Esophagus muscularis mucosa (tissue), 4 donors: ENCODE measurements around the gene LETM1. TPM values are rescaled to one million over a fixed set of nuclear protein-coding genes. Genes with fewer than 3 reads are reported as not detected.
"Not testable (repeated sequence)": the region's sequence is repeated elsewhere in the genome, so short reads cannot be mapped to it uniquely, and the experiment has no call there.

Experiments used
- DNase-seq: peaks from one replicate; pipeline ENCODE4 v3.0.0-alpha.2; 2017; ENCODE audit errors: extremely low spot score
- H3K27ac ChIP-seq, 4 donors: fragments of 200-600 bp; sonication (generic); replicated peaks in 1 of 4; 1 replicate in 3 of 4; 2 replicates in 1 of 4; pipeline ENCODE4 v1.5.1; 2016 to 2019; ENCODE audit warnings: mild to moderate bottlenecking in 1 of 4
- H3K27me3 ChIP-seq, 4 donors: fragments of 200-600 bp; sonication (generic); one replicate each; pipeline versions ENCODE4 v1.5.1 to v1.6.0; 2016 to 2019
- H3K36me3 ChIP-seq, 4 donors: fragments of 200-600 bp; sonication (generic); one replicate each; pipeline ENCODE4 v1.5.1; 2016 to 2019
- H3K4me1 ChIP-seq, 4 donors: fragments of 200-600 bp; sonication (generic); one replicate each; pipeline ENCODE4 v1.5.1; 2016 to 2019
- H3K4me3 ChIP-seq, 4 donors: fragments of 200-600 bp; sonication (generic); 1 replicate in 2 of 4; 2 replicates in 2 of 4; pipeline ENCODE4 v1.5.1; 2016 to 2019; ENCODE audit warnings: mild to moderate bottlenecking in 4 of 4, moderate library complexity in 1 of 4
- H3K9me3 ChIP-seq, 4 donors: fragments of 200-600 bp; sonication (generic); 1 replicate in 3 of 4; 2 replicates in 1 of 4; pipeline ENCODE4 v1.5.1; 2016 to 2019
- CTCF ChIP-seq, 3 experiments: fragments of 200-600 bp in 2 of 3; fragments of 450-650 bp in 1 of 3; sonication (generic) in 2 of 3; IDR thresholded peaks; one replicate each; pipeline ENCODE4 v1.5.1; 2017 to 2019; ENCODE audit warnings: antibody characterized with exemption in 3 of 3, mild to moderate bottlenecking in 2 of 3, moderate library complexity in 1 of 3
- EP300 ChIP-seq: sonication (generic); formaldehyde crosslinking; IDR thresholded peaks from one replicate; pipeline ENCODE4 v1.6.1; 2017; ENCODE audit warnings: antibody characterized with exemption
- POLR2A ChIP-seq: fragments of 450-650 bp; IDR thresholded peaks from one replicate; pipeline ENCODE4 v1.6.1; 2017; ENCODE audit warnings: antibody characterized with exemption, moderate library complexity, mild to moderate bottlenecking, low read depth
- POLR2AphosphoS5 ChIP-seq, 2 donors: sonication (generic); formaldehyde crosslinking; IDR thresholded peaks; one replicate each; pipeline ENCODE4 v1.6.1; 2017; ENCODE audit warnings: antibody characterized with exemption in 2 of 2
- WGBS: methylation state at CpG from one replicate; pipeline ENCODE4 v1.1.5; 2018; 5-methylcytosine and 5-hydroxymethylcytosine counted together
- intact Hi-C: fragments of 100-400 bp; cut with DNase I; formaldehyde crosslinking; loops from one replicate; pipeline ENCODE4 v1.15.1; 2023
- total RNA-seq, 4 donors: library from RNA; depleted of rRNA; stranded (reverse); fragments of >200 nt; gene quantifications; one replicate each; pipeline versions ENCODE4 v1.1.0 to v1.2.1, GENCODE V29; 2016

Gene LETM1
- total RNA-seq, 4 donors from 2014 or later, result 23.7 to 34.7 (median 33.3) TPM

- Histone ChIP-seq H3K4me1 (peaks cover 16 to 37% (median 34%) of the 10 kb centered on the region in 4 donors), H3K27me3 (no peaks in the 10 kb centered on the region), H3K4me3 (no peak overlapping the region), H3K9me3 (no peaks in the 10 kb centered on the region), H3K36me3 (peaks cover 6 to 60% (median 42%) of the 10 kb centered on the region in 4 donors), H3K27ac (no peak overlapping the region)
- intact Hi-C loops, result no loop called here
- TF ChIP-seq POLR2AphosphoS5 (IDR thresholded peaks at IDR 0.05) (no peak), POLR2A (no peak), EP300 (no peak), CTCF (IDR thresholded peaks at IDR 0.05) (no peak)
- DNase-seq, result no peak
- WGBS, result 95% methylated on average over 2 of the region's 2 CpGs
Measured at GRCh38 chr4:1846580-1846979, 9.4 kb downstream of the LETM1 start.

DNA sequence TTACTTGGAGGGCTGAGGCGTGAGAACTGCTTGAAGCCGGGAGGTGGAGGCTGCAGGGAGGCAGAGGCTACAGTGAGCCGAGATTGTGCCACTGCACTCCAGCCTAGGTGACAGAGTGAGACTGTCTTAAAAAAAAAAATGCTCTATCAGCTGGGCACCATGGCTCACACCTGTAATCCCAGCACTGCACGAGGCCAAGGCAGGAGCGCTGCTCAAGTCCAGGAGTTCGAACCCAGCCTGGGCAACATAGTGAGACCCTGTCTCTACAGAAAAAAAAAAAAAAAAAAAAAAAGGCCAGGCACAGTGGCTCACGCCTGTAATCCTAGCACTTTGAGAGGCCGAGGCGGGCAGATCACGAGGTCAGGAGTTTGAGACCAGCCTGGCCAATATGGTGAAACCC lies 11.3 kb downstream of the LETM1 start:
- peaks cover 23 to 80% (median 61%) of the 10 kb centered on the region in 4 donors for H3K36me3 ChIP-seq
- DNase-seq, intact Hi-C loops: not testable (repeated sequence)

DNA sequence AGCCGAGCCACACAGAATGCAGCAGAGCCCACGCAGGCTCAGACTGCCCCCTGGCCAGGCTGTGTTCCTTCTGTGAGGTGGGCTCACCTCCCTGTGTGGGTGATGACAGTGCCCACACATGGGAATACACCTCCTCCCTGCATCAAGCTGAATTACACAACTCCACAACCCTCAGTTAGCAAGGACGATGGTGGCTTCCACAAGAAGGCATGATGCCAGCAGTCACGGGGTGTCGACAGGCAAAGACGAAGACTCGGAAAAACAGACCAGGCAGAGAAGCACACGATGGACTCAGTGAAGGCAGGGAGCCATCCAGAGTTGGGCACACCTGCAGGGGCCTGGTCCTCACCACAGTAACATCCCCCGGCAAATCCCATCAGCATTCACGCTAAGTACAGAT lies 12.1 kb downstream of the LETM1 start:
- 74% methylated on average over 10 of the region's 10 CpGs for WGBS
- TF ChIP-seq POLR2AphosphoS5 (IDR thresholded peaks at IDR 0.05), result peak in 1 of 2 donors; percentile 11
- no peak for TF ChIP-seq CTCF (IDR thresholded peaks at IDR 0.05)
- TF ChIP-seq EP300, result no peak
- no peak for TF ChIP-seq POLR2A
- intact Hi-C loops, result no loop called here
- Histone ChIP-seq H3K36me3 (peaks cover 30 to 88% (median 69%) of the 10 kb centered on the region in 4 donors), H3K27ac (no peak overlapping the region), H3K9me3 (no peaks in the 10 kb centered on the region), H3K27me3 (no peaks in the 10 kb centered on the region), H3K4me1 (peaks cover 9 to 31% (median 24%) of the 10 kb centered on the region in 4 donors), H3K4me3 (no peak overlapping the region)
- DNase-seq, result no peak

More for the DNA sequence above, 11.3 kb downstream of the LETM1 start:
- H3K27me3 ChIP-seq, H3K9me3 ChIP-seq, H3K4me3 ChIP-seq, H3K27ac ChIP-seq: not testable (repeated sequence)
- 97% methylated on average over 10 of the region's 10 CpGs for WGBS
- H3K4me1 ChIP-seq, result peaks cover 9 to 31% (median 24%) of the 10 kb centered on the region in 4 donors

GRCh38 chr4:1842993-1843448 lies 12.9 kb downstream of the LETM1 start:
- peaks cover 9 to 31% (median 24%) of the 10 kb centered on the region in 4 donors for H3K4me1 ChIP-seq
- intact Hi-C loops, result no loop called here
- no peaks in the 10 kb centered on the region for H3K27me3 ChIP-seq
- TF ChIP-seq POLR2A (no peak), EP300 (no peak), POLR2AphosphoS5 (IDR thresholded peaks at IDR 0.05) (no peak), CTCF (IDR thresholded peaks at IDR 0.05) (no peak)
- H3K4me3 ChIP-seq, result no peak overlapping the region
- peaks cover 36 to 89% (median 75%) of the 10 kb centered on the region in 4 donors for H3K36me3 ChIP-seq
- no peaks in the 10 kb centered on the region for H3K9me3 ChIP-seq
- 78% methylated on average over 14 of the region's 17 CpGs for WGBS
- DNase-seq, result no peak
- no peak overlapping the region for H3K27ac ChIP-seq

- intact Hi-C loops, result no loop called here
- H3K9me3 ChIP-seq, result no peaks in the 10 kb centered on the region
- no peak for TF ChIP-seq POLR2AphosphoS5 (IDR thresholded peaks at IDR 0.05)
- TF ChIP-seq CTCF (IDR thresholded peaks at IDR 0.05), result no peak
- TF ChIP-seq EP300, result no peak
- TF ChIP-seq POLR2A, result no peak
- no peak for DNase-seq
- peaks cover 9 to 31% (median 24%) of the 10 kb centered on the region in 4 donors for H3K4me1 ChIP-seq
- peaks cover 36 to 90% (median 80%) of the 10 kb centered on the region in 4 donors for H3K36me3 ChIP-seq
- peak overlapping the region in 1 of 4 donors; percentile 37 for H3K27ac ChIP-seq
- WGBS, result 89% methylated on average over 7 of the region's 13 CpGs
- H3K27me3 ChIP-seq, result no peaks in the 10 kb centered on the region
- no peak overlapping the region for H3K4me3 ChIP-seq
Measured at GRCh38 chr4:1842339-1842895, 13.5 kb downstream of the LETM1 start.
